Left cardiac atrium (tissue), 4 donors: ENCODE results near the gene RPH3AL. TPM values are rescaled to one million over a fixed set of nuclear protein-coding genes. Genes with fewer than 3 reads are reported as not detected.

Experiments used
- ATAC-seq, 2 donors: fragments of 200-7000 bp; cut with Tn5 transposase; one replicate each; pipeline ENCODE4 v1.9.1; 2020; ENCODE audit warnings: mild to moderate bottlenecking in 2 of 2, moderate library complexity in 2 of 2
- DNase-seq: peaks from one replicate; pipeline ENCODE4 v3.0.0-alpha.2; 2020
- intact Hi-C, 2 donors: fragments of 100-400 bp; cut with DNase I; formaldehyde crosslinking; loops; one replicate each; pipeline versions ENCODE4 v1.14.1 to v1.15.1; 2022 to 2023
- long read RNA-seq: library from polyadenylated mRNA; unstranded; transcript quantifications from one replicate; pipeline ENCODE4 v2.0.0, GENCODE V29; 2021
- total RNA-seq, 2 donors: library from RNA; stranded (reverse); fragmentation: NEBNext Ultra II Directional; extraction: Animal tissue kit (Norgen Biotek cat#: 25700); gene quantifications; one replicate each; pipeline ENCODE4 v1.2.1, GENCODE V29; 2021
- donor health status: DM: no; HTN: yes; CAD: no.
- donor health status: DM: no; HTN: yes; CAD: no; lungs with severe emphysema.
- donor health status: DM: yes; HTN: yes; CAD: no.
- donor health status: Dilated cardiomyopathy.

RPH3AL gene, protein sequence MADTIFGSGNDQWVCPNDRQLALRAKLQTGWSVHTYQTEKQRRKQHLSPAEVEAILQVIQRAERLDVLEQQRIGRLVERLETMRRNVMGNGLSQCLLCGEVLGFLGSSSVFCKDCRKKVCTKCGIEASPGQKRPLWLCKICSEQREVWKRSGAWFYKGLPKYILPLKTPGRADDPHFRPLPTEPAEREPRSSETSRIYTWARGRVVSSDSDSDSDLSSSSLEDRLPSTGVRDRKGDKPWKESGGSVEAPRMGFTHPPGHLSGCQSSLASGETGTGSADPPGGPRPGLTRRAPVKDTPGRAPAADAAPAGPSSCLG
- 10 to 100 TPM in 1 of 2 donors, 1 to 10 TPM in 1; 5.9 to 10.9 TPM for total RNA-seq
- long read RNA-seq, partial matches to known transcripts: 0 of 7 reads
- long read RNA-seq, other reads (novel, unspliced or antisense): 6 of 7 reads

DNA sequence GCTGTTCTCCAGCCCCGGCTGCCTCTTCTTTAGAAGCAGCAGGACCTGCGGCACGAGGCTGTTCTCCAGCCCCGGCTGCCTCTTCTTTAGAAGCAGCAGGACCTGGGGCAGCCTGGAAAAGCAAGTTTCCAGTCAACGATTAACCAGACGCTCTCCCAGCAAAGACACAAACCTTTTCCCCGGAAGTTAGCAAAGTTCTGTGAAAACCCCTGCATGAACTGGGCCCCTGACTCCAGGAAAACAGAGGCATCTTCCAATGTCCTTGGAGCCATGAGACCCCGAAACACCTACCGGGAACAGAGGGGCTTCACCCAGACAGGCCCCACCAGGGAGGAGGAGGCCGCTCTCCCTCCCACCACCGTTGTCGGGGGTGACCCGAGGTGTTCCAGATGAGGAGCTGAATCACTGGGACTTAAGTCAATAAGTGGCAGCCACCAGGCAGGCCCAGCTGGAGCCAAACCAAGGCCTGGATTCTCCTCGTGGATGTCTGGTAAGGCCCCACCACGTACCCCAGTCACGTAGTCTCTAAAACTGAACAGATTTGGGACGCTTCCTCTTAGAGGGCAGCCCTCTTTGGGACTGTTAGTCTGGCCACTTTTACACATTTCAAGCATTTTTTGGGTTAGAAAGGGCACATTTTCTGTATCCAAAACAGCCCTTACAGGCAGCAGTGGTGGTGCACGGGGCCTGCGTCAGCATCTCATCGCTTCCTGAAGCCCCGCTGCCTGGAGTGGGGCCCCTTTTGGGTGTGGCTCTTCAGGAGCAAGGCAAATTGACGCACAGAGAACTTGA lies at the start of gene RPH3AL:
RPH3AL (minus strand) TSS at position 387 of the 792 bp plus-strand sequence. CDS start 25,264 bp downstream, outside the sequence.
- intact Hi-C loops: no loop called here
- DNase-seq: peak; percentile 70
- peak; percentile 32 to 39 for ATAC-seq

DNA sequence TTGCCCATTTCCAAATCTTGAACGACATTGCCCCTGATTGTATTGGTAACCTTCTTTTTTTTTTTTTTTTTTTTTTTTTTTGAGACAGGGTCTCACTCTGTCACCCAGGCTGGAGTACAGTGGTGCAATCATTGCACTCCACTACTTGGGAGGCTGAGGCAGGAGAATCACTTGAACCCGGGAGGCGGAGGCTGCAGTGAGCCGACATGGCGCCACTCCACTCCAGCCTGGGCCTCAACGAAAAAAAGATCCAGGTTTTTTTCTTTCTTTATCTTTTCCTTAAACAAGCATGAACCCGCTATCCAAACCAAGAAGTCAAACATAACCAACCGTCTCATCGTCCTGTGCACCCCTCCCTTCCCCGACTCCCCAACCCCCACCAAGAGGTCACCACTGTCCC lies 47.6 kb upstream of the RPH3AL start:
- intact Hi-C loops: no loop called here
- no peak for ATAC-seq
- DNase-seq: no peak

DNA sequence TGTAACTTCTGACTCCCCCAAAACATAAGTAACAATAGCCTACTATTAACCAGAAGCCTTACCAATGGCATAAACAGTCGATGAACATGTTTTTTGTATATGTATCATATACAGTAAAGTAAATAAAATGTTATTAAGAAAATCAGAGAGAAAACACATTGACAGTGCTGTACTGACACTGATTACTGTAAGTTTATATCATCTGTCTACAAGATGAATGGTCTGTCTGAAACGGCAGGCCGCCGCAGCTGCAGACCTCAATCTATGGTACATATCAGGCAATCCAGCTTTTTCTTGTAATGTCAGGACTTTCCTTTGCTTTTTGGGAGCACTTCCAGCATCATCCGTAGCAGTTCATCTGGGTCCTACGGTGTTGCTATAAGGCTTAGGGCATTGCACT lies 44.2 kb upstream of the RPH3AL start:
- intact Hi-C loops: no loop called here

DNA sequence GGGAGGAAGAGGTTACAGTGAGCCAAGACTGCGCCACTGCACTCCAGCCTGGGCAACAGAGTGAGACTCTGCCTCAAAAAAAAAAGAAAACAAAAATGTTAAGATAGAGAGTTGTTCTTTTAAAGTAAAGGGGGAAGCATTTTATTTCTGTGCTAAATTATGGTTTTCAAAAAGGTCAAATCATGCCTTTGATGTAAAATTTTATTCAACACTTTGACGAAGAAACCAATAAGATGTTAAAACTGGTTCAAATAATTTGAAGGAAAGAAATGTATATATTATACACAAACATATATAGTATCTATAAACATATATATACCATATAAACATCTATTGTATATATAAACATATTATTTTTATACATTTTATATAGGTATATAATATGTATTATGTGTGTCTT lies 43.4 kb upstream of the RPH3AL start:
- intact Hi-C loops: no loop called here
- DNase-seq (no peak), ATAC-seq (no peak)

More for the DNA sequence above, 44.2 kb upstream of the RPH3AL start:
- no peak for ATAC-seq
- no peak for DNase-seq

DNA sequence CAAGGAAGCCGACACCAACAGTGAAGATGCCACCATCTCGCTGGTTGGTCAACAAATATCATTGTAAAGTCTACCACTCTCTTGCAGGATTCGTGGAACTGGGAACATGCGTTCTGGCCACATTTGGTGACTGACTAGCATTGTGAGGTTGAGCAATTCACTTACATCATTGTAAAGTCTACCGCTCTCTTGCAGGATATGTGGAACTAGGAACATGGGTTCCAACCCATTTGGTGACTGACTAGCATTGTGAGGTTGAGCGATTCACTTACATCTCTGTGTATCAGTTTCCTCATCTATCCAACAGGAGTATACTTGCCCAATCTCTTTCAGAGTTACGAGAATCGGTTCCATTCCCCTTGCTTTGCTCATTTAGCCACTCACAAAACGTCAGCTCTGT lies 42.6 kb upstream of the RPH3AL start:
- intact Hi-C loops: no loop called here
- DNase-seq: no peak
- no peak for ATAC-seq

DNA sequence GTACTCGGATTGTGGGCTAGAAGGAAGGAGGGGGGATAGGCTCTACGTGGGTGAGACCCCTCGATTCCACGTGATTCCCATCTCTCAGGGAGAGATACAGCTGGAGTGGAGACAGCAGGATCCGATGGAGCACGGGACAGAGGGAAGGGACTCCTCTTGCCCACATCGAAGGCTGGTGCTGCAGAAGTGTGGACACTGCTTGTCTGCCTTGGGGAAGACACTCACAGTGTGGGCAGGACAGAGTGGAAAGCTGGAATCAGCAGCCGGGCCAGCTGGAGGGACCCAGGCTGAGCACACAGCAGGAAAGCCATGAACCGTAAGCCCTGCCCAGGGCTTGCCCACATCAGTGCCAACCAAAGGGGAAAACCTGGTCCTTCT lies 42.1 kb upstream of the RPH3AL start:
- no peak for ATAC-seq
- intact Hi-C loops: no loop called here
- no peak for DNase-seq

DNA sequence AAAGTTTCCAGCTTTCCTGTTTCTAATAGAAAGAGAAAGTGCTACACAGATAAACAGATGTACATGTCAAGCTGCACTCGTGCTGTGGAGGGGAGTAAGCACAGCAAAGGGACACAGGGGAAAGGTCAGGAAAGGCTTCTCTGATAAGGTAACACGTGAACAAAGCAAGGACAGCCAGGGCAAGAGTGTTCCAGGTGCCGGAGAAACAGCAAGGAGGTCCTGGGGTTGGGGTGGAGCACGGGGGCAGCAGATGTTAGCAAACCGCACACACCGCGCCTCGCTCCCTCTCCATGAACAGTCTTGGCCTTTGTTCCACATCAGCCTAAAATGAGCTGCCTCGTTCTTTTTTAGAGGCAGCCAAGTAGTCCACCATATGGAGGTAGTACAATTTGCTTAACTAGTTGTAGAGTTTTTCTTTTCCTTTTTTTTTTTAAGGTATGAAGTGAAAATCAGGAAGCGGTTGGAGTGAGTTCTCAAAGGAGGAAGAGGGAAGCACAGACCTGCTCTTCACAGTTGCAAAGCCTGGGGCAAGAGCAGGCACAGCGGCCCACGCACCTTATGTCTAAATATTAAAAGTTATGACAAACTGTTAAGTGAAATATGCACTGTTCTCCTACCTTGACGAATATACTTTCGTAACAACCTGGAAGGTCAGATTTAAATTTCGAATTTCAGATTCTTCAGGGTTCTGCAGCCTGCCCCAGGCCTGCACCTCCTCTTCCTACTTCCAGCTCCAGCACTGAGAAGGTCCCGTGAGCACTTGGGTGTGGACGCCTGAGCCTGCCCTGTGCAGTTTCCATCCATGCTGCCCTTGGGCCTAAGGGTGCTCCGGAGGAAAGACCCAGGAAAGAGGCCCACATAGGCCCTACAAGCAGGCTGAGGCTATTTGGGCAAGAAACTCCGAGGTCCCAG lies 41.5 kb upstream of the RPH3AL start:
- peak in 1 of 2 donors; percentile 30 for ATAC-seq
- intact Hi-C loops: no loop called here
- no peak for DNase-seq

DNA sequence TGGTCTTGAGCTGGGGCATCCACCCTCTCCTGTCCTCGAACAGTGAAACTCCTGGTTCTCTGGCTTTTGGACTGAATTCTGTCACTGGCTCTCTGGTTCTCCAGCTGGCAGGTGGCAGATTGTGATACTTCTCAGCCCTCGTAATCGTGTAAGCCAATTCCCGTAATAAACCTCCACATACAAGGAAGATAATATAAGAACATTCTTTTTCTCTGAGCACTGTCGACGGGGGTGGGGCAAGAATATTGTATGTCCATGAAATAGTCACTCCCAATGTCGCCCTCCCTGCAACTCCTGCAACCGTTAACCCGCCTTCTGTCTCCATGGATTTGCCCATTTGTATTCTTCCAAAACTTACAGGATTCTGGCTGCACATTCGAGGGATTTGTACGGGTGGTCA lies 39.2 kb upstream of the RPH3AL start:
- no peak for ATAC-seq
- no peak for DNase-seq
- intact Hi-C loops: no loop called here

DNA sequence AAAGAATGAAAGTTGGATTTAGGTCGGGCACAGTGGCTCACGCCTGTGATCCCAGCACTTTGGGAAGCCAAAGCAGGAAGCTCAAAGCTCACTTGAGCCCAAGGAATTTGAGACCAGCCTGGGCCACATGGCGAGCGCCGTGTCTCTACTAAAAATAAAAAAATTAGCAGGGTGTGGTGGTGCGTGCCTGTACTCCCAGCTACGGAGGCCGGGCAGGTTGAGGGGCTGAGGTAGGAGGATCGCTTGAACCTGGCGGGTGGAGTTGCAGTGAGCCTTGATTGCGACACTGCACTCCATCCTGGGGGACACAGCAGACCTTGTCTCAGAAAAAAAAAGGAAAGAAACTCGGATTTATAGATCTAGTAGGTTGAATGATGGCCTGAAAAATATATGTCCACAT lies 37.4 kb upstream of the RPH3AL start:
- DNase-seq: no peak
- ATAC-seq: no peak
- intact Hi-C loops: no loop called here

DNA sequence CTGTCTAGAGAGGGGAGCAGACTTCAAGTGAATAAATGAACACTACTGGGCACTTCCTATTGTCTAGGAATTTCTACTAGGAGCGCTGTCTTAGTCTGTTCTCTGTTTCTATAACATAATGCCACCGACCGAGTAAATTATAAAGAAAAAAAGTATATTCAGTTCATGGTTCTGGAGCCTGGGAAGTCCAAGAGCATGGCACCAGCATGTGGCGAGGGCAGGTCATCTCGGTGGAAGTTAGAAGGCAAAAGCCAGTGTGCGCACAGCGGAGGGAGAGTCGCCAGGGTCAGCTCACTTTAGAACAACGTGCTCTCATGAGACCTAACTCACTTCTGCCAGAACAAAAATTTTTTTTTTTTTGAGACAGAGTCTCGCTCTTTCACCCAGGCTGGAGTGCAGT lies 35.5 kb upstream of the RPH3AL start:
- DNase-seq (no peak), ATAC-seq (no peak)
- intact Hi-C loops: loop anchor here (5.0 to 10.0 kb wide), 2 partner anchors 123 to 226 kb away; no protein-coding TSS in a partner anchor

DNA sequence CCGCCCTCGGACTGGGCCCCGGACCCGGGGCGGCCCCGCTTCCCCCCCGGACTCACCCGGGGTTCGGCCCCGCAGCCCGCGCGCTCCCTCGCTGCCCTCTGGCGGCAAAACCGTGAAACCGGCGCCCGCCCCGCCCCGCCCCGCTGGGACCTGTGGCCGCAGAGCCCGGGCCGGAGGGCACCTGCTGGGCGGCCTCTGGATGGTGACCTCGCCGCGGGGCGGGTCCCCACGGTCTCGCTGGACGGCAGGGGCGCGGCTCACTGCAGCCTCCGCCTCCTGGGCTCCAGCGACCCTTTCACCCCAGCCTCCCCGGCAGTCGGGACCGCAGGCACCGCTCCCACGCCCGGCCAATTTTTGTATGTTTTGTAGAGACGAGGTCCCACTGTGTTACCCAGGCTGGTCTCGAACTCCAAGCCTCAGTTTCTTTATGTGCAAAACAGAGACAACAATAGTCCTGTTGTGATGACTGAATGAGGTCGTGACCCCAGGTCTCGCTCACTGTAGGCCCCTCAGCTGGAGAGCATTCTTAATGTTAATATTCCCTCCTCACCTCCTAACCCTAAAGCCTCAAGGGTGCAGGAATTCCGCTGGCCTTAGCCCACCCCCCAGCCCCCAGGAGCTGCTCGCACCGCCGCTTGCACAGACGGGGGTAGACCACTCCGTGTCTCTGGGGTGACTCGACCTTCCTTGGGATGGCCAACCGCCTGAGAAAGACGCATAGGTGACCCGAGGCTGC lies 33.7 kb upstream of the RPH3AL start:
- ATAC-seq (peak; percentile 82 to 88), DNase-seq (peak; percentile 84)
- intact Hi-C loops: loop anchor here (5.0 to 10.0 kb wide), 2 partner anchors 122 to 224 kb away; no protein-coding TSS in a partner anchor

DNA sequence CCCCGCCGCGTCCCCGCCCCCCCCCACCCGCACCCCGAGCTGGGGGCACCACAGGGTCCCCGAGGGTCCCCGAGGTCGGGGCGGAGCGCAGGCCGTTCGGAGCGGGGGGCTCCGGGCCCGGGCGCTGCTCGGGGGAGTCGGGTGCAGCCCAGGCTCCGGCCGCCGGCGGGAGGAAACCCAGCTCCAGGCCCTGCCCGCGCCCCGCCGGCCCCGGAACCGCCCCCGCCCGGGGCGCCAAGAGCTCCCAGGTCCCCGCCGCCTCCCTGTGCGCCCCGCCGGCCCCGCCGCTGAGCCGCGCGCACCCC lies 33.2 kb upstream of the RPH3AL start:
- no peak for DNase-seq
- intact Hi-C loops: loop anchor here (5.0 to 10.0 kb wide), 2 partner anchors 121 to 223 kb away; no protein-coding TSS in a partner anchor
- no peak for ATAC-seq

DNA sequence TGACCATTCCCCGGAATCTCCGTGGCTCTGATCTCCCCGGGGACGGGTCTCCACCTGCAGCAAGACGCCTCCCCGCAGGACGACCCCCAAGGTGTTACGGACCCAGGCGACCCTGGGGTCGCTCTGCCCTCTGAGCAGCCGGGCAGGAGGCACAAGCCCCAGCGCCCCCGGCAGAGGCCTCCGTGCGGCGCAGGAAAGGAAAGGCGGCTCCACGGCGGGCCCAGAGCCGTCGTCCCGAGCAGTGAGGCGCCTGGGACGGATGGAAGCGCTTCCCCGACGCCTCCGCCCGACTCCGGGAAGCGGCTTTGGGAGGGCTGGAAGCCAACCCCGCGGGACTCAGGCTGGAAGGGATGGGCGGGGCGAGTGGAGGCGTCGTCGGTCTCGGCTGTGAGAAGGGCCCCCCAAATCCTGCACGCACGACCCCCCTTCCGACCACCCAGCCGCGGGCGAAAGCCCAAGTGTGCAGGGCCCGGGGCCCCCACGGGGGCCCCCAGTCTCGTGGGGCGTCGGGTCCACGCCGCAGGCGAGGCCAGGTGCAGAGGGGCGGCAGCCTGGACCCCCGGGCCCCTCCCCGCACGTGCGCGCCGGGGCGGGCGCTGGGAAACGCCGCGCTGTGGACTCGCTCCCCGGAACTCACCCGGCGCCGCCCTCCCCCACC lies 32.7 kb upstream of the RPH3AL start:
- ATAC-seq: peak; percentile 67 to 81
- intact Hi-C loops: loop anchor here (5.0 to 10.0 kb wide), 2 partner anchors 121 to 223 kb away; no protein-coding TSS in a partner anchor
- DNase-seq: peak; percentile 84

DNA sequence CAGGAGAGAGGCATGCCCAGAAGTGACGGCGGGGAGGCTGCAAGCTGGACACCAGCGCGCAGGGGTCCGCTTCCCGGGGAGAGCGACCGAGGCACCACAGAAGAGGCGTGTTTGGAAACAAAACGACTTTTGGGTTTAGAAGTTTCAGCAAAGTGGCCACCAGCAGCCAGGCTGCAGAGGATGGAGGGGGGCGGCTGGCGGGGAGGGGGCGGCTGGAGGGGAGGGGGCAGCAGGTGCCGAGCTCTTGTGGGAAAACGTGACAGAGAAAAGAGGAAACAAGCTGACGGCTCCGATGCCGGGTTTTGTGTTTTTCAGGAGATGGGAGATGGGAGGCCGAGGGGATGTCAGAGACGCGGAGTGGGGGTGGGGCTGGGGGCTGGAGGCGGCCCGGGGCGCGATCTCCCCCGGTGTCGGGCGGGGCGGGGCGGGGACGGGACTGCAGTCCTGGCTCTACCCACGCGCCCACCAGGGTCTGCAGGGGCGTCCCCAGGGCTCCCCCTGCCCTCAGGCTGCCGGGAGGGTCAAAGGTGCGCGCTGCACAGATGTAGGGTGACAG lies 32.1 kb upstream of the RPH3AL start:
- intact Hi-C loops: loop anchor here (5.0 to 10.0 kb wide), 2 partner anchors 120 to 222 kb away; no protein-coding TSS in a partner anchor
- no peak for DNase-seq
- ATAC-seq: peak; percentile 4 to 13

DNA sequence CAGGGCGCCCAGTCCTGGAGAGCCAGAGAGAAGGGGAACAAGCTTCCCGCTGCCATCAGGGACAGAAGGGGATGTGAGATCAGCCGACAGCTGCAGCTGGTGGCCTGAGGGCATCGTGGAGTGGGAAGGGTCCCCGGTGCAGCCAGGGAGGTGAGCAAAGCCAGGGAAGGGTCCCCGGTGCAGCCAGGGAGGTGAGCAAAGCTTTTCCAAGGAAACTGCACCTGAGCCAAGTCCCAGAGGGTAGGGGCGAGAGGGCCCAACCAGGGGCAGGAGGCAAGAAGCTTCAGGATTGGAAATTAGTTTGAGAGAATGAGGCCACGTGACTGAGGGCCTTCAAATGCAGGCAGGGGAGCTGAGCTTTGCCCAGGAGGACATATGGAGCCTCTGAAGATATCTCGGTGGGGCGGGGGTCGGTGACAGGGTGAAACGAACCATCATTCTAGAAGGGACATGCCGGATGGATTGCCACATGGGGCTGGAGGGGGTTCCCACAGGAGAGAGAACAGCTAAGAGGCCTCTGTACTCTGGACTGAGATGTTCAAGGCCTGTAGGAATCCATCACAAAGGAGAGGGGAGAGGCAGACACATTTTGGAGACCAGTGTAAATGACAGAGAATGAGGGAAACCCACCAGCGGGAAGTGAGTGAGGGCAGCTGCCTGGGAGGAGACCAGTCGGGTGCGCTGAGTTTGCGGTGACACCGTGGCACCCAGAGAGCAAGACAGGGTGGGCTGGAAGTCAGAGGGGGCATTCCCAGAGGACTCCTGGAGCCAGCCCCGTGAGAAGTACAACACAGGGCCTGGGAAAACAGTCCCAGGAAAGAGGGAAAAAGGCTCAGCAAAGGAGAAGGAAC lies 31.4 kb upstream of the RPH3AL start:
- DNase-seq (no peak), ATAC-seq (no peak)
- intact Hi-C loops: loop anchor here in 1 of 2 donors (10.0 kb wide), 1 partner anchor 119 kb away; no protein-coding TSS in a partner anchor

DNA sequence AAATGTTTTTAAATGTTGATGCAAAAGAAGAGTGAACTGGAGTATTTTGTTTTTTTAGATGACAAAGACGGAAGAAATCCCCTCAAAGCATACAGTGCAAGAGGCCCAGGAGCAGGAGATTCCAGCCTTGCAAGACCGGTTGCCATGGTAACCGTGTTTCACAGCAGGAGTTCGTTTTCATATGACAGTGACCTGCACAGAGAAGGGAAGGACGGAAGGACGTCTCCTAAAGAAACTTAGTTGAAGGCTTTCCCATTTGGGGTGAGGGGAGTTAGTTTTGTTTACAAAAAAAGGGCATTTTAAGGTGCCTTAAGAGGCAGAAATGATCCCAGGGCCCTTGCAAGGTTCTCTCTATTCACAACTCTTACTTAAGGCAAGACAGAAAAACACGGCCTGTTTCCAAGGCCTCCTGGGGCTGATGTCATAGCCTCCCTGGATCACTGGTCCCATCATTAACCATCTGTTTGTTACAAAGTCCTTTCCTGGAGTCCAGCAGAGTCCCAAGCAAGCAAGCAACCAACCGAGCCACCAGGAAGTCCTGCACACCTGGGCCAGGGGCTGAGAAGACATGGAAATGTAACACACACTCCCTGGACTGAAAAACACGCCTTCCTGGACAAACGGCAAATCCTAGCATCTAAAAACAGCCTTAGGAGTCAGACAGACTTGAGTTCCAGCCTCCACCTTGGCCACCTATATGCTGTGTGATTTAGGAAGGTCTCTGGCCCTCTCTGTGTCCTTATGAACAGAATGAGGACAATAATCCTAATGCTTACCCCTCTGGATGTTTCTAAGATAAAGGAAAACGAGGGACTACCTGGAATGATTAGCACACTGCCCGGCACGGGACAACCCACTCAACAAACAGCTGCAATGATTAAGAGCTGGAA lies 30.3 kb upstream of the RPH3AL start:
- ATAC-seq (no peak), DNase-seq (no peak)
- intact Hi-C loops: loop anchor here in 1 of 2 donors (10.0 kb wide), 1 partner anchor 118 kb away; no protein-coding TSS in a partner anchor
